HepG2 (cell line): ENCODE data around the gene ZNRF3. TPM values are rescaled to one million over a fixed set of nuclear protein-coding genes. Genes with fewer than 3 reads are reported as not detected.

Source experiments
- BRCA1 ChIP-seq: sonication (generic); formaldehyde crosslinking; IDR thresholded peaks from 2 replicates; pipeline ENCODE4 v1.4.0; 2020; ENCODE audit warnings: missing genetic modification reagents
- CCDC6 ChIP-seq: sonication (generic); formaldehyde crosslinking; IDR thresholded peaks from 2 replicates; pipeline ENCODE4 v1.8.1; 2022; ENCODE audit warnings: mild to moderate bottlenecking, missing genetic modification reagents, moderate library complexity
- HCFC1 ChIP-seq: fragments of 150-350 bp; IDR thresholded peaks from 2 replicates; pipeline ENCODE4 v1.6.1; 2014; ENCODE audit warnings: low read depth, low read length
- MAF1 ChIP-seq: sonication (generic); formaldehyde crosslinking; IDR thresholded peaks from 2 replicates; pipeline ENCODE4 v1.5.0; 2020; ENCODE audit warnings: missing genetic modification reagents, borderline replicate concordance
- MYNN ChIP-seq: sonication (generic); formaldehyde crosslinking; IDR thresholded peaks from 2 replicates; pipeline ENCODE4 v1.4.0; 2020; ENCODE audit warnings: mild to moderate bottlenecking, low read depth, missing genetic modification reagents
- NFAT5 ChIP-seq: sonication (generic); formaldehyde crosslinking; IDR thresholded peaks from 2 replicates; pipeline ENCODE4 v1.4.0; 2020; ENCODE audit warnings: missing genetic modification reagents
- NR2C2 ChIP-seq: sonication (generic); formaldehyde crosslinking; IDR thresholded peaks from 2 replicates; pipeline ENCODE4 v1.4.0; 2020; ENCODE audit warnings: missing genetic modification reagents, mild to moderate bottlenecking, moderate library complexity, borderline replicate concordance
- POLR2AphosphoS5 ChIP-seq: IDR thresholded peaks from 2 replicates; pipeline ENCODE4 v1.6.1; 2012; ENCODE audit warnings: low read depth, low read length
- POLR2G ChIP-seq: fragments of 200-400 bp; formaldehyde crosslinking; IDR thresholded peaks from 2 replicates; pipeline ENCODE4 v1.6.1; 2018; ENCODE audit warnings: mild to moderate bottlenecking, low read depth, low read length, moderate library complexity
- RELA ChIP-seq: sonication (generic); formaldehyde crosslinking; IDR thresholded peaks from 2 replicates; pipeline ENCODE4 v1.4.0; 2020; ENCODE audit warnings: missing genetic modification reagents
- RFX5 ChIP-seq: IDR thresholded peaks from 2 replicates; pipeline ENCODE4 v1.6.1; 2011; ENCODE audit warnings: low read depth, low read length, improper control_type of control experiment
- SMARCC2 ChIP-seq: fragments of 450-650 bp; IDR thresholded peaks from 2 replicates; pipeline ENCODE4 v1.6.1; 2017; ENCODE audit warnings: antibody characterized with exemption, mild to moderate bottlenecking
- SRSF4 ChIP-seq: fragments of 200-400 bp; formaldehyde crosslinking; IDR thresholded peaks from one replicate; pipeline ENCODE4 v1.6.1; 2018; ENCODE audit warnings: mild to moderate bottlenecking, low read depth, low read length, moderate library complexity; ENCODE audit not compliant: poor library complexity, severe bottlenecking
- TEF ChIP-seq: sonication (generic); formaldehyde crosslinking; IDR thresholded peaks from 2 replicates; pipeline ENCODE4 v1.5.0; 2020; ENCODE audit warnings: missing genetic modification reagents
- TP53 ChIP-seq: sonication (generic); formaldehyde crosslinking; conservative IDR thresholded peaks from 2 replicates; pipeline ENCODE4 v1.4.0; 2020; ENCODE audit warnings: missing genetic modification reagents
- ZNF101 ChIP-seq: sonication (generic); formaldehyde crosslinking; IDR thresholded peaks from 2 replicates; pipeline ENCODE4 v1.4.0; 2020; ENCODE audit warnings: mild to moderate bottlenecking, low read depth, missing genetic modification reagents, borderline replicate concordance
- ZNF678 ChIP-seq: sonication (generic); formaldehyde crosslinking; IDR thresholded peaks from 2 replicates; pipeline ENCODE4 v1.4.0; 2020; ENCODE audit warnings: mild to moderate bottlenecking, missing genetic modification reagents
- ZNF740 ChIP-seq: sonication (generic); formaldehyde crosslinking; IDR thresholded peaks from 2 replicates; pipeline ENCODE4 v1.4.0; 2020; ENCODE audit warnings: missing genetic modification reagents
- ZNF761 ChIP-seq: sonication (generic); formaldehyde crosslinking; conservative IDR thresholded peaks from 2 replicates; pipeline ENCODE4 v1.4.0; 2020; ENCODE audit warnings: mild to moderate bottlenecking, missing genetic modification reagents
- ZNF775 ChIP-seq: sonication (generic); formaldehyde crosslinking; IDR thresholded peaks from 2 replicates; pipeline ENCODE4 v1.4.0; 2020; ENCODE audit warnings: missing genetic modification reagents, mild to moderate bottlenecking, moderate library complexity, borderline replicate concordance
- ZNF850 ChIP-seq: sonication (generic); formaldehyde crosslinking; conservative IDR thresholded peaks from 2 replicates; pipeline ENCODE4 v1.9.0; 2021; ENCODE audit warnings: mild to moderate bottlenecking, missing genetic modification reagents
- polyA plus RNA-seq, 8 experiments: library from polyadenylated mRNA; depleted of rRNA in 3 of 8; stranded (reverse) in 7 of 8; unstranded in 1 of 8; fragments of >200 nt; fragmentation: Illumina TruSeq in 4 of 8; extraction: Trizol in 4 of 8; gene quantifications; 2 replicates each; pipeline versions ENCODE4 v1.2.1 to v1.2.3, GENCODE V29; 2011 to 2016; ENCODE audit warnings: low read depth in 4 of 8, missing spikeins in 1 of 8, mixed read lengths in 1 of 8; ENCODE audit not compliant: insufficient read depth in 1 of 8
- total RNA-seq, 5 experiments: library from RNA; depleted of rRNA; stranded (reverse); fragments of >200 nt; fragmentation: Illumina TruSeq; extraction: Trizol; gene quantifications; 2 replicates each; pipeline ENCODE4 v1.2.3, GENCODE V29; 2016; ENCODE audit warnings: low read depth in 1 of 5
- TF ChIP-seq, protein P1 (sequence below): sonication (generic); formaldehyde crosslinking; IDR thresholded peaks from 2 replicates; pipeline ENCODE4 v1.4.0; 2020; ENCODE audit warnings: missing genetic modification reagents

ZNRF3 gene
- total and polyA plus RNA-seq, 2 of the 13 experiments (the other 11 are each of a cell fraction or from before 2014, with no cell fraction given) = 20.3 to 36.7 TPM

DNA sequence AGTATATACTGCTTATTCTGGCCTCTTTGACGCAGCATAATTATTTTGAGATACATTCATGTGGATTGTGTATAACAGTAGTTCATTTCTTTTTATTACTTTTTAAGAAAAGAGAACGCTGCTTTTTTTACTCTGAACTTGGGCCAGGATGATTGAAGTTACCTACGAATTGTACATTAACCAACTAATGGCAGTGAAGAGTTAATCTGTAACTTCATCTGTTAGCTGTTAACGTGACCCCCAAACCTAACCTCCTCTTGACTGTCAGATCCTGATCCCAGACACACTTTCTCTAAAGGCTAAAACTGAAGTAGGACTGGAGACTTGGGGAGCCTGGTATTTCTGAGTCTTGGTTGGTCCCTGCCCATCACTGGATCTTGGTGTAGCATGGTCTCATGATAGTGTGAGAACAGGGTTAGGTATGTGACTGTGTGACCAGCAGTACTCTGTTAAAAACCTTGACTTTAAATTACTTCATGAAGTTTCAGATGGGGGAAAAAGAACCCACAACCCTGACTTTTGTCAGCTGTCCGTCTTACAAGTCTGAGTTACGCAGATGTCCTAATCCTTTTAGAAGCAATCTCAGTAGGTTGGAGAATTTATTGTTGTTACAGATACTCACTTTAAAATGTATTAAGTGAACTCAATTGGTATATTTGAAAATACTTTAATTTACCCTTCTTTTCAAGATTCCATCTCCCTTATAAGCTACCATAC is 138.9 kb downstream of the ZNRF3 start (continued):
- TF ChIP-seq ZNF740 (CRISPR knock-in tag) = no peak
- no peak for TF ChIP-seq CCDC6 (CRISPR knock-in tag)
- no peak for TF ChIP-seq ZNF850 (CRISPR knock-in tag)
- TF ChIP-seq HCFC1 = no peak
- TF ChIP-seq SMARCC2 = no peak
- no peak for TF ChIP-seq TEF (CRISPR knock-in tag)
- TF ChIP-seq NFAT5 (CRISPR knock-in tag) = no peak
- no peak for TF ChIP-seq ZNF101 (CRISPR knock-in tag)
- TF ChIP-seq ZNF775 (CRISPR knock-in tag) = 0 out of 2 replicates have a peak, but pooled peaks have one; percentile 65
- 0 out of 2 replicates have a peak, but pooled peaks have one; percentile 29 for TF ChIP-seq ZNF761
- TF ChIP-seq TP53 (CRISPR knock-in tag) = no peak
- no peak for TF ChIP-seq ZNF678 (CRISPR knock-in tag)
- TF ChIP-seq, protein P1, sequence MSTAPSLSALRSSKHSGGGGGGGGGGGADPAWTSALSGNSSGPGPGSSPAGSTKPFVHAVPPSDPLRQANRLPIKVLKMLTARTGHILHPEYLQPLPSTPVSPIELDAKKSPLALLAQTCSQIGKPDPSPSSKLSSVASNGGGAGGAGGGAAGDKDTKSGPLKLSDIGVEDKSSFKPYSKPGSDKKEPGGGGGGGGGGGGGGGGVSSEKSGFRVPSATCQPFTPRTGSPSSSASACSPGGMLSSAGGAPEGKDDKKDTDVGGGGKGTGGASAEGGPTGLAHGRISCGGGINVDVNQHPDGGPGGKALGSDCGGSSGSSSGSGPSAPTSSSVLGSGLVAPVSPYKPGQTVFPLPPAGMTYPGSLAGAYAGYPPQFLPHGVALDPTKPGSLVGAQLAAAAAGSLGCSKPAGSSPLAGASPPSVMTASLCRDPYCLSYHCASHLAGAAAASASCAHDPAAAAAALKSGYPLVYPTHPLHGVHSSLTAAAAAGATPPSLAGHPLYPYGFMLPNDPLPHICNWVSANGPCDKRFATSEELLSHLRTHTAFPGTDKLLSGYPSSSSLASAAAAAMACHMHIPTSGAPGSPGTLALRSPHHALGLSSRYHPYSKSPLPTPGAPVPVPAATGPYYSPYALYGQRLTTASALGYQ (CRISPR knock-in tag) = no peak
- TF ChIP-seq RFX5 = no peak
- TF ChIP-seq NR2C2 (CRISPR knock-in tag) = peak; percentile 62; the same call in 1 of the 2 replicates
- TF ChIP-seq SRSF4 = no peak
- TF ChIP-seq MYNN (CRISPR knock-in tag) = no peak
- peak; percentile 69 for TF ChIP-seq POLR2G
- no peak for TF ChIP-seq BRCA1 (CRISPR knock-in tag)
- TF ChIP-seq MAF1 (CRISPR knock-in tag) = no peak
- peak; percentile 75 for TF ChIP-seq POLR2AphosphoS5
- no peak for TF ChIP-seq RELA
